GM08714 (cell line): Measurements from ENCODE around the gene TMEM53.
"Not testable (repeated sequence)": the region's sequence is repeated elsewhere in the genome, so short reads cannot be mapped to it uniquely, and the experiment has no call there.

ENCODE experiments used
- H3K4me3 ChIP-seq: fragments of 200-500 bp; sonication (Bioruptor generic); 2 replicates; pipeline ENCODE4 v1.5.1; 2014; ENCODE audit warnings: mild to moderate bottlenecking, low read length, inconsistent platforms
- ZNF274 ChIP-seq: IDR thresholded peaks from 2 replicates; pipeline ENCODE4 v1.6.1; 2012; ENCODE audit warnings: mild to moderate bottlenecking, low read depth, low read length

TMEM53 gene

GRCh38 chr1:44672961-44673674 is 1.2 kb downstream of the TMEM53 start:
- H3K4me3 ChIP-seq: peak overlapping the region; percentile 70; the same call in 1 of the 2 replicates
- no peak for TF ChIP-seq ZNF274

GRCh38 chr1:44672254-44672955 is 1.9 kb downstream of the TMEM53 start:
- no peak overlapping the region; the same call in 1 of the 2 replicates for H3K4me3 ChIP-seq
- no peak for TF ChIP-seq ZNF274

- no peak overlapping the region for H3K4me3 ChIP-seq
- no peak for TF ChIP-seq ZNF274
Measured at GRCh38 chr1:44670751-44671640, 3.3 kb downstream of the TMEM53 start.

DNA sequence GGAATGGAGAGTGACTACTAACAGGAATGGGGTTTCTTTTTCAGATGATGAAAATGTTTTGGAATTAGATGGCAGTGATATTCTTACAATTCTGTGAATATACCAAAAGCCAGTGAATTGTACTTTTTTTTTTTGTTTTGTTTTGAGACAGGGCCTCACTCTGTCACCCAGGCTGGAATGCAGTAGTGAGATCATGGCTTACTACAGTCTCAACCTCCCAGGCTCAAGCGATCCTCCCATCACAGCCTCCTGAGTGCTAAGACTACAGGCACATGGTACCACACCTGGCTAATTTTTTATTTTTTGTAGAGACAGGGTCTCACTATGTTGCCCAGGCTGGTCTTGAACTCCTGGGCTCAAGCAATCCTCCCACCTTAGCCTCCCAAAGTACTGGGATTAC is 7.6 kb downstream of the TMEM53 start:
- not testable (repeated sequence) for H3K4me3 ChIP-seq

DNA sequence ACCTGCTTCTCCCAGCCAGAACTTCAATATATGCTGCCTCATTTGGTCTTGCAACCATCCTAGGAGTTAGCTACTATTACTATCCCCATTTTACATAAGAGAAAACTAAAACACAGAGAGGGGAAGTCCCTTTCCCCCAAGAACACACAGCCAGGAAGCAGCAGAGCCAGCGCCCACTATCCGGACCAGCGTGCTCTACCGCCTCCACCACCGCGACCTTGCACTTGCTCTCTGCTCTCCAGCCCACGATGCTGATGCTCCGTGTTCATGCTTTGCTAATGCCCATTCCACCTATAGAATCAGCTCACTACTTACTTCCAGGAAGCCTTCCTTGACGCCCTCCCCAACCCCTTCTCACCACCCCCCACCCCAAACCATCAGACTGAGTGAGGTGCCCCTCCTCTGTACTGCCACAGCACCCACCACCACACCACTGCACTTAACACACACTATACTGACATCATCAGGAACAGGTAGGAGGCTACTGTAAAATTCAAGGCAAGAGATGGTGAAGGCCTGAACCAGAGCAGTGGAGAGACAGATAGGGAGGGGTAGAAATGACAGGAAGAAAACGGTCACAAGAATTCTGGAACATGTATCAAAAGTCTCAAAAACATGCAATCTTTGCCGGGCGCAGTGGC is 9.4 kb downstream of the TMEM53 start:
- no peak for TF ChIP-seq ZNF274
- H3K4me3 ChIP-seq: no peak overlapping the region

DNA sequence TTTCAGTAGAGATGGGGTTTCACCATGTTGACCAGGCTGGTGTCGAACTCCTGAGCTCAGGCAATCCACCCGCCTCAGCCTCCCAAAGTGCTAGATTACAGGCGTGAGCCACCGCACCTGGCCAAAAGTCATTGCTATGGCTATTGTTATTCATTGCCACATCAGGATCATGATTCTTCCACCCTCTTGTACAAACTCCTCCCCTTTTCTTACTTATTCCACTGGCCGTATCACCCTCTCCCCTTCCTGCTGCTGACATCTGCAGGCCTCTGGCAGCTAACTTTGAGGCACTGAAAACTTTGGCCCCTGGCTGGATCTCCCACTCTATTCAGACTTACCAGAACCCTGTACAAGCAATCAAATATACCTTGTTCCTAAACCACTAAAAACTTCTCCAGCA is 10.9 kb downstream of the TMEM53 start:
- no peak for TF ChIP-seq ZNF274
- H3K4me3 ChIP-seq: no peak overlapping the region

GRCh38 chr1:44662683-44663030 is 11.6 kb downstream of the TMEM53 start:
- H3K4me3 ChIP-seq: no peak overlapping the region
- no peak for TF ChIP-seq ZNF274

- no peak overlapping the region for H3K4me3 ChIP-seq
- no peak for TF ChIP-seq ZNF274
Measured at GRCh38 chr1:44661781-44662682, 12.2 kb downstream of the TMEM53 start.

- no peak overlapping the region for H3K4me3 ChIP-seq
- no peak for TF ChIP-seq ZNF274
Measured at GRCh38 chr1:44660176-44660575, 14.1 kb downstream of the TMEM53 start.

DNA sequence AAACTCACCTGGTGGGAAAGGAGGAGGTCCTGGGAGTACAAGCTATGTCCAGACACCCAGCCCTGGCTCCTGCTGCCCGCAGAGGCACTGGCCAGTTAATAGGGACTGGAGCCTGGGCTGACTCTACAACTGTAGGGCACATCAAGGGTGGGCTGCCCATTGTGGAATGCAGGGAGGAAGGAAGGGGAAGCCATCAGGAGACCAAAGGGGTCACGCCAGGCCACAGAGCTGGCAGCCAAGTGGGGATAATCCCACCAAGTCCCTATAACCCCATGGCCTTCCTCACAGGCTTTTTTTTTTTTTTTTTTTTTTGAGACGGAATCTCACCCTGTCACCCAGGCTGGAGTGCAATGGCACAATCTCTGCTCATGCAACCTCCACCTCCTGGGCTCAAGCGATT is 14.7 kb downstream of the TMEM53 start:
- no peak overlapping the region for H3K4me3 ChIP-seq
- no peak for TF ChIP-seq ZNF274

- H3K4me3 ChIP-seq: no peak overlapping the region
- no peak for TF ChIP-seq ZNF274
Measured at GRCh38 chr1:44655609-44656008, 18.7 kb downstream of the TMEM53 start.

DNA sequence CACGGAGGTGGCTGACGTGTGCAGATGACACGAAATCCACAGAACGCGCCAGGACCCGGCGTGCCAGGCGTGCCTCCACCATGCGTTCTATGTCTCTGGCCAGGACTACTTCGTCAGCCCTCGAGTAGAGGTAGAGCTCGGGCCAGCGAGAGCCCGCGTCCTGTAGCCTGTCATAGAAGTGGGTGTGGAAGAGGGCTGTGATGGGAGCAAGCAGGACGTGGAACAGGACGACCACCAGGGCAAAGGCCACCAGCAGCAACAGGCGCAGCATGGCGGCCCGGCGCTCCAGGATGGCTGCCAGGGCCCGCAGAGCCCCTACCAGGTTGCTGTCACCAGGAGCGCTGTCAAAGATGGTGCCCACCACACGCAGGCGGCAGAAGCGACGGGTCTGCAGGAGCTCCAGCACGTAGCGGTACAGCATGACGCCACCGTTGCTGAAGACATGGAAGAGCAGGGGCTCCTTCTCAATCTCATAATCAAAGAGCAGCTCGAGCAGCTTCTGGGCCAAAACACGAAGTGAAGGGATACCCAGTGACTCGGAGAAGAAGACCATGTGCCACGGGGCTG is 19.6 kb downstream of the TMEM53 start:
- TF ChIP-seq ZNF274: no peak
- H3K4me3 ChIP-seq: no peak overlapping the region
